Right hindlimb (tissue), 1 donor: ENCODE data around the gene INAFM2.

Experiments used
- DNase-seq: peaks from one replicate; pipeline ENCODE4 v3.0.0-alpha.2; 2018

INAFM2 gene

DNA sequence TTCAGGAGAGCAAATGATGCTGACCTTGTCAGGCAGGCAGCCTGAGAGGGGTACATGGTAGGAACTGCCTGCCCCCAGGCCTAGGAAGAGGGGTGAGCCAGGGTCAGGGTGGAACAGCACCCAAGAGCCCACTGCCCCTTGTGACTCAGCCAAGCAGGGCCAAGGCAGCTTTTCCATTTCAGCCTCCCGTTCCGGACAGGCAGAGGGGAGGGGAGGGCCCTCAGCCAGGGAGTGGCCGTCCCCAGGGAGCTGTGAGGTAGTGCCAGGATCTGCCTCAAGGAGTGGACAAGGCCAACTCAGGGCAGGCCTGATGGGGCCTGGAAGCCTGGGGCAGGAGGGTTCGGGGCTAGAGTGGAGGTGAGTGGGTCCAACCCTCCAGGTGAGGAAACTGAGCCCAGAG lies 35.5 kb upstream of the INAFM2 start:
- no peak for DNase-seq

DNA sequence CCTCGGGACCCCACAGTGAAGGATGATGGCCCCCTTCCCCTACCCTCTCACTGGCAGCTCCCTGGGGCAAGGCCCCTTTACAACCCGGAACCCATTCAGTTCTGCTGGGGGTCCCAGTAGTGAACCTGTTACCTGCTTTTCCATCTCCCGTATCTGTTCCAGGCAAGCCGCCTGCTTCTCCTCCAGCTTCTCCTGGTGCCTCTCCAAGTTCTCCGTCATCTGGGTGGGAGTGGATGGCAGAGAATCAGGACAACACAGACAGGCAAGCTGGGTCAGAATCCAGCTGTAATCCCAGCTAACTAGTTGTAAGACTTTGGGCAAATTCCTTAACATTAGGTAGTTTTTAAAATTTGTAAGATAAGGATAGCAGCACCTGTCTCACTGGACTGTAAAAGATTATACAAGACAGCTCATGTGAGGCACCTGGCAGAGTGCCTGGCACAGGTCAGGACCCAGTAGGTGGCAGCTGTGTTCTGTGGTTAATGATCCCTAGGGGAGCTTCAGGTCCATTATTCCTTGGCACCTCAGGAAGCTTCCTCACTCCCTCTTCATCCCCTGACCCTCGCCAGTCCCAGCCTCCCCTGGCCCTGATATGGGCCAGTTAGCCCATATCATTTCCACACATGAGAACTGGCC lies 34.2 kb upstream of the INAFM2 start:
- DNase-seq, result no peak

DNA sequence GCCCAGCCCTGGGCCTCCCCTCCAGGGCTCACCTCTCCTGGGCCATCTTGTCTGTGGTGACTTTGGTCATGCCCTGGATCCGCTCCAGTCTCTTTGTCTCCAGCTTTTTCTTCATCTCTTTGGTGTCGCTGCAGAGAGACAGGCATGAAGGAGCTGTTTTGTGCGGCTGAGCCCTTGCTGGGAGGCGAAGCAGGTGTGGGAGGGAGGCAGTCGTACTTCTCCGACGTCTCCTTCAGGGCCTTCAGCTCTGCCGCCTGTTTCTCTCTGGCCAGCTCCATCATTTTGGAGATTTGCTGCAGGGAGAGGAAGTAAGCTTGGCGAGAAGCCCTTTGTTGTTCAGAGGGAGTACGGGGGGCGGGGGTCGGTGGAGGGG lies 33.0 kb upstream of the INAFM2 start:
- no peak for DNase-seq

DNA sequence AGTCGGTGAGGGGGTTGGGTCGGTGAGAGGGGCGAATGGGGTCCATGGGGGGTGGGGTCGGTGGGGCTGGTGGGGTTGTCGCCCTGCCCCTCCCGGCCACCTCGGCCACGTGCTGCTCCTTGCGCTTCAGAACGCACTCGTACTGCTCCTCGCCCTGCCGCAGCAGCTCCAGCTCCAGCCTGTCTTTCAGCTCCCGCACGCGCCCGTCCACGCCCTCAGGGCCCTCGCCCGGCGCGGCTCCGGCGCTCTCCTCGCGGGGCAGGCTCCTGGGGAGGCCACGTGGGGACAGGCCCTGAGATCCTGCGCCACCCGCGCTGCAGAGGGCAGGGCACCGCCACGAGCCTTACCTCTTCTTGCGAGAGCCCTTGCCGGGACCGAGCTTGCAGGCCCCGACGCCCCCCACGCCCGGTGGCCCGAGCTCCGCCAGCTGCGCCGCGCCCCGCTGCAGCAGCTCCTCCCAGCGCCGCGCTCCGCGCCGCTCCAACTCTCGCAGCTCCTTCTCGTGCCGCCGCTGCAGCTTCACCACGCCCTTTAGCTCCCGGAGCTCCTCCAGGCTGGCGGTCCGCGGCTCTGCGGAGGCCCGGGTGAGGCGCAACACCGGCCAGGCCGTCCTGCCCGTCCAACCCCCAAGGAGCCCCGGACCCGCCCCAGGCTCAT lies 32.4 kb upstream of the INAFM2 start:
- DNase-seq, result peak; percentile 62

DNA sequence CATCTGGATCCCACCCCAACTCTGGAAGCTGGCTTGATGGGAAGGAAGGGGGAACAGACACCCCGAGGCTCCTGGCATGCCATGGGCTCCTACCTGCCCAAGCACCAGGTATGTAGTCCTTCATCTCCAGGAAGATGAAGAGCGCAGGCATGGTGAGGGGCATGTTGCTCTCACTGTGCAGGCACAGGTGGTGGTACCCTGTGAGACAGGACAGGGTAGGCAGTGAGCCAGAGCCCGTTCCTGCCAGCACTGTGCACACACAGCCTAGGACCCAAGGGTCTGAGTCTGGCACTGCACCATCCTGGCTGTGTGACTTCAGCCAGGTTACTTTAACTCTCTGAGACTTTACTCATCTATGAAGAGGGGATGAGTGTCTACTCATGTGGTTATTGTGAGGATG lies 31.2 kb upstream of the INAFM2 start:
- no peak for DNase-seq

DNA sequence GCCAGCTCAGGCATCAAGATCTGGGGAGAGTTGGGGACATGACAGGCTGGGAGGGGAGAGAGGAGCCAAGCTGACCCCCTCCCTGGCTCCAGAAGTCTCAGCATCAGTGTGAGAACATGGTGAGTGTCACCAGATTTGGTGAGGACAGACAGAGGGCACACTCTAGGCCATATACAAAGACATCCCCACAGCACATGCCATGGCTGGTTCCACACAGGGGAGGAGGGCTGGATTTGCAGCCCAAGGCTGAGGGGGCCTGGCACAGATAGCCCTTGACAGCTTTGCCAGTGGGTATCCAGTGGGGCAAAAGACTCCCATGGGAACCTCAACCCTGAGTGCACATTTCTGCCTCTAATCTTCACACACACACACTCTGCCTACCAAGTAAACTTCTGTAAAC lies 30.5 kb upstream of the INAFM2 start:
- DNase-seq, result no peak

DNA sequence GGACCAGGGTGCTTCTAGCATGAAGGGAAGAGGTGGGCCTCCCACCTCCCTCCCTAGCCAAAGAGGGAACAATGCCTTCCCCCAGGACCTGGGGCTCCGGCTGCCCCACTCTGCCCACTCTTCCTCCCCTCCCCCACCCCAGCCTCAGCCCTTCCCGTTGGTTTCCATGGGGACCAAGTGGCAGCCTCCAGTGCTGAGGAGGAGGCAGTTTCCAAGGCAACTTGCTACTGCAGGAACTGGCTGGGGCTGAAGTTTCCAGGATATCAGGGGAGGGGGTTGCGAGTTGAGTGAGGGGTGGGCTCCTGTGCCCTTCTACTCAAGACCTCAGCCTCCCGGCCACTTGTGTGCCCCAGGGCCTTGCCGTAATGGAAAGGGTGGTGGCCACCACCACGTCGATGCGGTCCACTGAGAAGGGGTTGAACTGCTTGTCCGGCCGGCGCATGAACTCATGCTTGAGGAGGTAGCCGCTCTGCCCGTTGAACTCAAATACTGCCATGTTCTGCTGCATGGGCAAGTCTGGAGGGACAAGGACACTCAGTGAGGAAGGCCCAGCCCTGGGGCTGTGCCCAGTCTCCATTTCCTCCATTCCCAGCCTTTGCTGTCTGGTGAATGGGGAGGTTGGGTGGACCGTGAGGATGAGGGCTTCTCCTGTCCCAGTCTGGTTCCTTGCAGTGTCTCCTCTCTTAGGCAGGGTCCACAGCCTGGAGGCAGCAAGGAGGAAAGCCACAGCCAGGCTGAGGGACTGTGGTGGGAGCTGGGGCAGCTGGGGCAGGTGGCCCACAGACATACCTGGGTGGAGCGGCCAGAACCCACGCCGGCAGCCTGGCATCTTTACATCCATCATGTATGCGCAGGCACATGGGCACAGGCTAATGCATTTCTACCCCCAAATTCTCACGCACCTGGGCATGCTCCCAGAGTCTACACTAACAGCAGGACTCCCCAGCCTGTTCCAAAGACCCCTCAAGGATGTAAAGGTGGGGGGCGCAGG lies 29.3 kb upstream of the INAFM2 start:
- DNase-seq, result no peak

DNA sequence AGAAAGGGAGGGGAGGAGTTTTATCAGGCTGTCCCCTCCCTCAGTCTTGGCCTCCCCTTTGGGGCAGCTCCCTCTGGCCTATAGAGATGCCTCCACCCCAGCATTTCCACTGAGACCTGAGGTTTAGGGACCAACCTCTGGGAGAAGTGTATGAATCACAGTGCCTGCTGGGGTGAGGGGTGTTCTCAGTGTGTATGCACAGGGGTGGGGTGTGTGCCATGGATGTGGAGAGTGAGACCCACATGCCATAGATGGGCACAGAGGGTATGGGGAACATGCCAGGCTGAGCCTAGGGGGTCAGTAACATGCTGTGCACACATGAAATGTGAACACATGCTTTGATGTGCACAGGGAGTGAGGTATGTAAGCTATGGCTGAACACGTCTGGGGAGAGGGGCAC lies 28.2 kb upstream of the INAFM2 start:
- no peak for DNase-seq

DNA sequence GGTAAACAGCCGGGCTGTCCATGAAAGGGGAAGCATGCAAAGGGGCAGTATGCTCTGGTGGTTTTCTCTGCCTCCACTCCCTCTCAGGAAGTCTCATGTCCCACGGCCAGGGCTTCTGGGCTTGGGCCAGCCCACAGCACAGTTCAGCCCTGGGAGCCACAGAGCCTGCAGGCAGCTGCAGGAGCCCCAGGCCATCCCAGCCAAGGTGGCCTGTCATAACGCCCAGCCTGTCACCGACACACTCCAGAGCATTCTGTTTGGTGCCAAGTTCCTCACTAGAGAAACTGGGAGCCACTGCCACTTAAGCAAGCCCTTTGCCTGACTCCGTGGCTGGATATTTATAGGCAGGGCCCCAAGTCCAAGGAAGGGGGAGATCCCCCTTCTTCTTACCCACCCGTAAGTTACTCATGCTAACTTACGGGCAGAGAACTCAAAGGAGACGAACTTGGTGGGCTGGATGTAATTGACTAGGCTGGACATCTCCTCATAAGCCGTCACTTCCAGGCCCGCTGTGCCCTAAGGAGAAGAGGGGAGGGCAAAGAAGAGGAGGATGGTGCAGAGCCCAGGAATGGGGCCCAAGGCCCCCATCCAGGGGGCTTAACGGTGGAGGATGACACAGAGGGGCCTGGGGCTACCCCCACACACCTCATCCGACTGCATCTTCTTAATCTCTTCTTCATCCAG lies 27.5 kb upstream of the INAFM2 start:
- no peak for DNase-seq

DNA sequence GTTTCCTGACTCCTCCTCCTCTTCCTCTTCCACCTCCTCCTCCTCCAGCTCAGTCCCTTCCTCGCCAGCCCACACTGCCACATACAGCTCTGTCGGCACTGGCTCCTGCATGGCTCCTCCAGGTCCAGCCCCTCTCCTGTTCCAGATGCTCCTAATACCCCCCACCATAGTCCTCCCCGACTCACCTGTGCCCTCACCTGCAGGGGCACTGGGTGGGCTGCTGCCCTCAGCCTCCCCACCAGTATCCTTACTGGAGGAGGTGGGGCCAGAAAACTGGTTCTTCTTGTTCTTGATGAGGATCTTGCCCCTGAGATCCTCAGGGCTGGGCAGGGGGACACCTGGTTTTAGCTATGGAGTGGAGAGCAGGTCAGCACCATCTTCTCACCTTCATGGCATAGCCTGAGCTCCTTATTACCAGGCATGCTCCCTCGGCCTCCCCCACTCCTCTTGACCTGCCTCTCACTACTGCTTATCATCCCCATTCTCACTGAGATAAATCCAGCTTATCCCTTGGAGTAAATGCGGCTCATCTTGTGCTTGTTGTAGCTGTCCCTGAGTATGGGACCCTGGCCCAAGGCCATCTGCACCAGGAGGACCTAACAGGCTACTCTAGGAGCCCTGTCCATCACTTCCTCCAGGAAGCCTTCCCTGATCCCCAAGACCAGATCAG lies 26.8 kb upstream of the INAFM2 start:
- DNase-seq, result no peak

DNA sequence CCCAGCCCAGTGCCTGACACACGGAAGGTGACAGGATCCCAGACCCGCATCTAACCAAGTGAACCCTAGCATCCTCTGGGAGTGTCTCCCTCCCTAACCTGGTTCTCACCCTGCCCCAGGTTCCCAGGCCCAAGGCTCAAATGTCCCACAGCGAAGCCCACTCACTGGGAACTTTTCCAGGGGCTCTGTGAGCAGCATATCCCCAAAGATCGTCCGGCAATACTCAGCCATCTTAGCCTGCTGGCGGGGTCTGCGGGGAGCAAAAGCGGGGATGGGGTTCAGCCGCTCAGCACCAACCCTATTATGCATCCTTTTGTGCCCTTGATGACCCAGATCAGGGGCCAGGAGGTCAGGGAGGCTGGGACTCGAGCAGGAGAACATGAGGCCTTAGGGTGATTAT lies 26.1 kb upstream of the INAFM2 start:
- no peak for DNase-seq

DNA sequence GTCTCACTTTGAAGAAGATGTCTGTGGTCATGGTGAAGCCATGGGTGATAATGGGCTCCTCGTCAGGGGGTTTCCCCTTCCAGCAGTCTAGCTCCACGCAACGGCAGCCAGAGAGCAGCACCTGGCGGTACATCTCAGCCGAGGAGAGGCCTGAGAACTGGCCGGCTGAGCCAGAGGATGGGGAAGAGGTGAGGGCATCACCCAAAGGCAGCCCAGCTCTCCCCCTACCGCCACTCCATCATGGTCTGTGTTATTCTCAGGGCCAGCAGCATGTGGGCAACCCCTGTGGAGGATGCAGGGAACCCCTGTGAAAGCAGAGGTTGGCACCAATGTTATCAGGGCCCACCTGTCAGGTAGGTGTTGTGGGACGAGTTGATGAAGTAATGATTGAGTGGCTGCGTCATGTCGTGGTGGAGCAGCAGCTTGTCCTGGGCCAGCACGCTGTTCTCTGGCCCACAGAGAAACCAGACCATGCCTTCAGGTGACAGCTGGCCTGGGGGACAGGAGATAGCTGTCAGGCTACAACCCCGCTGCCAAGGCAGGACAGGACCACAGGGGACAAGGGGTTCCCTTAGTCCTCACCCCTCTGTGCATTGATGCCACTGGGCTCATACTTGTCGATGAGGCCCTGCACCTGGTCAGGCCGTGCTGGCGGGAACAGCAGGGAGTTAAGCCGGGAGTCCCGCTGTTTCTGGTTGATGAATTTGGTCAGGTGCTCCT lies 25.1 kb upstream of the INAFM2 start:
- no peak for DNase-seq

DNA sequence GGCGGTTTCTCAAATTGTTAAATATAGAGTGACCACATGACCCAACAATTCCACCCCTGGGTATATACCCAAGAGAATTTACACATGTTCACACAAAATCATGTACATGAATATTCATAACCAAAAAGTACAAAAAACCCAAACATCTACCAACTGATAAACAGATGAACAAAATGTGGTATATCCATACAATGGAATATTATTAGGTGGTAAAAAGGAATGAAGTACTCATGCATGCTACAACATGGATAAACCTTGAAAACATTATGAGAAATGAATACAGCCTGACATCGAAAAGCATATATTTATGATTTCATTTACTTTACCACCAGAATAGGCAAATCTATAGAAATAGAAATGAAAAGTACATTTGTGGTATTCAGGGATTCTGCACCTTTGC lies 23.1 kb upstream of the INAFM2 start:
- no peak for DNase-seq

DNA sequence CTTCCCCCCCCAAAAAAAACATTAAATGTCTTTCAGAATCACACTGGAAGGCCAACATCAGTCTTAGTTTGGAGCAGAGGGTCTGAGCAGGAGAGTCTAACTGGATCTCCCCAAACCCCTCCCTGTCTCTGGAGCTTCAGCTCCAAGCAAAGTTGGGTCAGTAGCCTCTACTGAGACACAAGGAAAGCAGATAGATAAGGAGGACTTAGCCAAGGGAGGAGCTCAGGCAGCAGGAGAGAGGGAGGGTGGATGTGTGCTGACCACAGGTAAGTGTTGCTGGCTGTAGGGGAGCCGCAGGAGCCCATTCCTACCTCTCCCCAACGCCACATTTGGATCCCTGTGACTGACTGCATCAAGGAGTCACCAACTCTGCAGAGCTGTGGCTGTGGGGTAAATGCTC lies 22.7 kb upstream of the INAFM2 start:
- no peak for DNase-seq

DNA sequence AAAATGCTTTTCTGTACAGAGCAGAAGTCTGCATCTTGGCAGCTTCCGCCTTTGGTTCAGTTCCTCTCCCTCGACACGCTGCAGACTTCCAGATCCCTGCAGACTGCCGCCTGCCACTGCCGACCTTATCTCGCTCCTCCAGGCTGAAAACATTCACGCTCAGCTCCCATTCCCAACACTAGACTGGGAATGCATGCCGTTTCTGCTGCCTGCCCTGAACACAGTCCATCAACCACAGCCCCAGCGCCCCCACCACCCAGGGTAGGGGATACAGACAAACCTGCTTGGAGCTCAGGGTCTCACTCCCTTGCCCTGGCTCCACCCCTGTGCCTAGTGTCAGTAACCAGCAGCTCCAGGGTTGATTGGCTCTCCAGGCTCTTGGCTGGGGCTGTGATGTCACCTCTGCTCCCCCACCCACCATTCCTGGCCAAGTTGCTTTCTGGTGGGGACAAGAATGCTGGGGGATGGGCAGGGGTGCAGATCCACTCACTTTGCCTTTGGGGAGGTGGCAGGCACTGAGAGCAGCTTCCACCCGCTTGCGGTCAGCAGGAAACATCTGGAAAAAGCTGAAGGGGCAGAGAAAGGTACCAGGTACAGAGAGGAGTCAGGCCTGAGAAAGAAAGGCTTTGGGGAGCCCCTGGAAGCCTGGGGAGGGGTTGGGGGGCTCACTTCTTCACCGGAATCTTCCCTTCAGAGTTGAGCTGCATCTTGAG lies 21.9 kb upstream of the INAFM2 start:
- DNase-seq, result no peak

DNA sequence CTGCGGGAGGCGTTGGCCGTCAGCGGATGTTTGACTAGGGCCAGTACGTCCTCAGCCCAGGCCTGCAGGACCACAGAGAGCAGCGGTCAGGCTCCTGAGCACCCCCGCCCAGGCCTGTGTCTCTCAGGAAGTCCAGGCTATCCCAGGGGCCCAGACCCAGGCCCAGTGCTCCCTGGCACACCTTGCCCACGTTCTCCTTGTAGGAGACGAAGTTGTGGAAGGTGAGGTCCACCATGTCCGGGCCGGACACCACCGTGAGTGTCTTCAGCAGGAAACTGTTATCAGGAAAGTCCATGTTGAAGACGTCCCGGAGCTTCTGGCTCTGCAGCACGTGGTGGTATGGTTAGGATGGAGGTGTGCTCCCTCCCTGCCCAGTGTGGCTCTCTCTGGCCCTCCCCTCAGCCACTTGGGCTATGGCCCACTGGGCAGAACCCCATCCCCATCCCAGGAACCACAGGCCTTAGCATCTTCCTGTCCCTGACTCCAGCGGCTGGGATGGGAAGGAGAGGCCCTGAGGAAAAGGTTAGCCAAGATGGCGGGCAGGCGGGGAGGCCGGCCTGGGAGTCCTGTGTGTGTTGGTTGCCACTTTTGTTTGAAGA lies 21.1 kb upstream of the INAFM2 start:
- DNase-seq, result no peak

DNA sequence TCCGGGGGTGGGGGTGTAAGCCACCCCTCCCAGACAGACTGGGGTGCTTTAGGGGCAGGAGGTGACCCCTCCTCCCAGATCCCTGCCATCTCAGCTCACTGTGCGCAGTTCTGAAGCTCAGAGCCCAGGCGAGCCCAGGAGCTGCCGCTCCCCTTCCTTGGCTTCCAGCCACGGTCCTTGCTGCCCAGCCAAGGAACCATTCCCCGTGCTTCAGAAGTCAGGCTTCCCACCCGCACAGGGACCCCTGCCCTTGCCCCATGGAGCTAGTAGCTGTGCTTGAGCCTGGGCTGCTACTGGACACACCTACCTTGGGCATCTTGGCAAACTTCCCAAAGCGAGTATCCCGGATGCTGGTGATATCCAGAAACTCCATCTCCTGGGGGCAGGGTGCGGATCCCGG lies 20.5 kb upstream of the INAFM2 start:
- no peak for DNase-seq

DNA sequence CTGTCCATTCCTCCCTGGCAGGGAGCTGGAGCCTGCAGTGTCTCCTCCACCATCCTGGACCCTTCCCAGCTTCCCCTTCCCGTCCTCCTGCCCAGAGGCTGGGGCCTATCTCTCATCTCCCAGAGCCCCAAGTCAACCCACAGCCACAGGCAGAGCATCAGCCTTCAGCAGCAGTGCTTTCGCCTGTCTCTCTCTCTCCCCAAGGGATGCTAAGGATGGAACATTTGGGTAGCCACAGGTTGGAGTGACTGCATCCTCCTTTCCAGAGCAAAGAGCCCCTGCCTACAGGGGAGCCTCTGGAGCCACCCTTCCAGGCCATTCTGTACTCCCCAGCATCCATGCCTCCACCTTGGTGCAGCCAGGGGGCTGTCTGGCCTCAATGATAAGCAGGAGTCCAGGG lies 19.9 kb upstream of the INAFM2 start:
- DNase-seq, result no peak

DNA sequence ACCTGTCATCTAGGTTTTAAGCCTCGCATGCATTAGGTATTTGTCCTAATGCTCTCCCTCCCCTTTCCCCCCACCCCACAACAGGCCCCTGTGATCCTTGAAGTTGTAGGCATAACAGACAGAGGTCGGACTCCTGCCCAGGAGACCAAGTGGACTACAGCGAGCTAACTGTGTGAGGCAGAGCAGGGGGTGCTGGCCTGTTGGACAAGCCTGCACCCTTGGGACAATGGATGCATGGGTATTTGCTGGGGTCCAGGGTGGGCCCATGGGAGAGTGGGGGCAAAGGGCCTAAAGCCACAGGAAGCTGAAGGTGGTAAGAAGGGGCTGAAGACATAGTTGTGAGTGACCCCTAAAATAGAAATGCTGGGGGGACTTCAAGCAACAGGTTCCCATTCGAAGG lies 18.2 kb upstream of the INAFM2 start:
- DNase-seq, result no peak

DNA sequence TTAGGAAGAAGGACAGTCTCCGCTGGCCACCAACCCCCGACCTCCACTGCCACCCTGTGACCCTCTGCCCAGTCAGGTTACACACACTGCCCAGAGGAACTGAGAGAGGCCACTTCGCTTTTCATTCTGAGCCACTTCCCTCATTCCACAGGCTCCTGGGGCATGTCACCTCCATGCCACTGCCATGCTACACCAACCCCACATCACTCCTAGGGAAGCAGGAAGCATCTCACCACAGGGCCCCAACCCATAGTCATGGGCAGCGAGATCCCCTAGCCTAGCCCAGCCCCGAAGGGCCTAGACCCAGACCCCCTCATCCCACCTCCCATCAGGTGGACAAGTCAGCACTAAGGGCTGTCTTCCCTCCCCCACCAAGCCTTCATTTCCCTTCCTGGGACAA lies 17.1 kb upstream of the INAFM2 start:
- DNase-seq, result peak; percentile 11

DNA sequence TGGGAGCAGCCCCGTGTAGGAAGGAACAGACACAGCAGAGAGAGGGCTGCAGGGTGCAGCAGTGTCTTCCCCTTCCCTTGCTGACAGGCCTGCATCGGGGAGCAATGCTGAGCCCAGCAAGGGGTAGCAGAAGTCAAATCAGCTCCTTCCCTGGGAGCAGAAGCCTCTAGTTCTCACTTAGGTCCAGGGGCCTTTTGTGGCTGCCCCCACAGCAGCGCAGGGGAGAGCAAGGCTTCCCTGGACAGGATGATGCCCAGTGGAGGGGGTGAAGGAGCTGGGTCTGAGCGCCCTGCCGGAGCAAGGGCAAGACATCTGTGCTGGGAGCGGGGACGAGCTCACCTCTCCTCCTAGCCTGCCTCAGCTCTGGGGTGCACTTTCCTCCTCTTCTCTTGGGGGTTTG lies 16.6 kb upstream of the INAFM2 start:
- DNase-seq, result no peak
